GM19043 (cell line): ENCODE data around the gene BPIFB2.
"Not testable (repeated sequence)": the region's sequence is repeated elsewhere in the genome, so short reads cannot be mapped to it uniquely, and the experiment has no call there.

ENCODE experiments used
- ATAC-seq: cut with Tn5 transposase; IDR thresholded peaks from one replicate; pipeline ENCODE4 v1.9.1; 2021; ENCODE audit warnings: low read depth; ENCODE audit not compliant: unreplicated experiment

The BPIFB2 gene

DNA sequence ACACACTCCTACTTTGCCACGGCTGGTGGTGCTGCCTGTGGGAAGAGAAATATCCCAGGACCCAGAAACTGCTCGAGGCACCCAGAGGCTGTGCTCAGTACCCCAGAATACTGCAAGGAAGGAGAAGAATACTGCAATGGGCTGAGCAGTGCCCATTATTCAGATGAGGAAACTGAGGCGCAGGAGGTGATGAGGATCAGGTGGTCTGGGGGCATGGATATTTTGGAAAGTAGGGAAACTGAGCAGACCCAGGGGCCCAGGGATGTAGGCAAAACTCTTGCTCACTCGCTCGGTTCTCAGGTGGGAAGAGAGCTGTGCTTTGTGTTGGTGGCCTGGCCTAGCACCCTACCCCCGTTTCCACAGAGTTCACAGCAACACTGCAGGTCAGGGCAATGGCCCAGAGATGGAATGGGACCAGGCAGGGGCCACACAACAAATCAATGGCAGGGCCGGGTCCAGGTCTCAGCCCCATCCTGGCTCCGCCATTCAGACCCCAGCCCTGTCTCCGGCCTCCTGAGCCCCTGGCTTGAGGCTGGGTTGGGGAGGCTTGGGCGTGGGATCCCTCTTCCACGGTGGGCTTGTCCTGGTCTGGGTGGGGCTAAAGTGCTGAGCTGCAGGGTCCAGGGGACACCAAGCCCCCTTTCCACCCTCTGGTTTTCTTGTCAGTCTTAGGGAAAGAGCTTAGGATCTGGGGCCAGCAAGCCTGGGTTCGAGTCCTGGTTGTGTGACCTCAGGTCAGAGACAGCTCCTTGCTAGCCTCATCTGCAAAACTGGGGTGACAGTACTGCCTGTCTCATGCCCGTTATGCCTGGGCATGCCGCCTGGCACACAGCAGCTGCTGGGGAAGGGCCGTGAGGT is 37.2 kb upstream of the BPIFB2 start:
- no peak for ATAC-seq

DNA sequence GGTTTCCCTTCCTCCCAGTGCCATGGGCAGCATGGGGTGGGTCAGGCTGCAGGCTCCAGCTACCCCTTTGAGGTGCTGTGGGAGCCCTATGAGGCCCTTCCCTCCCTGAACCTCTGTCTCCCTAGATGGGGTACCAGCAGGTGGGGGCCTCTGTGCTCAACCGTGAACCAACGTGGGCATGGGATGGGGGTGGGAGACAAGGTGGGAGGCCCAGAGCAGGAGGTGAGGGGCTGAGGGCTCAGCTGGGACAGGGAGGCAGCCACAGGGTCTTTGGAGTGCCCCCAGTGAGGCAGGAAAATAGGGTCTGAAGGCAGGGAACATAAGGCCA is 36.6 kb upstream of the BPIFB2 start:
- no peak for ATAC-seq

DNA sequence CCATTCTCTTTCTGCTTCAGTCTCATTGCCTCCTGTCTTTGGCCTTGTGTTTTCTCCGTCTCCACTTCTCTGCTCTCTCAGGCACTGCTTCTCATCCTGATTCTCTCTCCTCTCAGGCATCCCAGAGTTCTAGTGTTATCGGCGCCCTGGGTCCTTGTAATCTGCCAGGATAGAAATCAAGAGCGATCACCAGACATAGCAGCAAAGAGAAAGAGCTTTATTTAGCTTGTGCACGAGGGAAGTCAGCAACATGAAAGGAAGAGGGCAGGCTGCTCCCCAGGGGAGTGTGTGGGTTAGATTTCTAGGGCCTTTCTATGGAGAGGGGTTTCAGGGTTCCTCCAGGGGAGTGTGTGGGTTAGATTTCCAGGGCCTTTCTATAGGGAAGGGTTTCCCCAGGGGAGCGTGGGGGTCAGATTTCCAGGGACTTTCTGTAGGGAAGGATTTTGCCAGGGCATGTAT is 35.8 kb upstream of the BPIFB2 start:
- peak; percentile 27 for ATAC-seq

DNA sequence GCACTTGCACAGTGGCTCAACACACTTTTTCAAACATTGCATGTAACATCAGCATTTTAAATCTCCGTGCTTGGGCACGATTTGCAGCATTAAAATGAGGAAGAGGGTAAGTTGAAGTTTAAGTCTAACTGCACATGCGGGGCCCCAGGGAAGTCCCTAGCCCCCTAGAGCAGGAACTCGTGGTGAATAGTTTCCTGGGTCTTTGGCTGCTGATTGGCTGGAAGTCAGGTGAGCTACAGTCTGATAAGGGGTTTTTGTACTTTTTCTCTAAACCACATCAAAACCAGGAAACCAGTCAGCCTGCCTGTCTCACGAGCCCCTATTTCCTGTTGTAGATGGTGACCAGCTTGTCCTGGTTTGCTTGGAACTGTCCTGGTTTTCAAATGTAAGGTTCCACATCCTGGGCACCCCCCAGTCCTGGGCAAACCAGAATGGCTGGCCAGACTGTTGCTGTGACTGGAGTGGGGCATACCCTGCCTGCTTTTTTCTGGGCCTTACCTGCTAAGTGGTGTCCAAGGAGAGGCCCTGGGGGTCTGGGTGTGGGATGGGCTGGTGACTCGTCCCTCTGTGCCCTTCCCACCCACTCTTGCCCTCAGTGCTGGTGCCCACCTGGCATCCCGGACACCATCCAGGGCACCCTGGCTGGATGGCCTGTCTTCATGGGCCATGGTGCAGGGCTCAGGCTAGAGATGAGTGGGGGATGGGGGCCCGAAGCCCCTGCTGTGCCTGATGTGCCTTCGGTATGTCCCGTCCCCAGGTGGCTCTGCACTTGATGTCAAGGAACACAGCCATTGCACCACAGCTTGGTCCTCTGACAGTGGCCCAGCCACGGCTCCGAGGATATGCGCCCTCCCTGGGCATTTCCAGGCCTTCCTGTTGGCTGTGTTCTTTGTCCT is 35.1 kb upstream of the BPIFB2 start:
- ATAC-seq: peak; percentile 86

DNA sequence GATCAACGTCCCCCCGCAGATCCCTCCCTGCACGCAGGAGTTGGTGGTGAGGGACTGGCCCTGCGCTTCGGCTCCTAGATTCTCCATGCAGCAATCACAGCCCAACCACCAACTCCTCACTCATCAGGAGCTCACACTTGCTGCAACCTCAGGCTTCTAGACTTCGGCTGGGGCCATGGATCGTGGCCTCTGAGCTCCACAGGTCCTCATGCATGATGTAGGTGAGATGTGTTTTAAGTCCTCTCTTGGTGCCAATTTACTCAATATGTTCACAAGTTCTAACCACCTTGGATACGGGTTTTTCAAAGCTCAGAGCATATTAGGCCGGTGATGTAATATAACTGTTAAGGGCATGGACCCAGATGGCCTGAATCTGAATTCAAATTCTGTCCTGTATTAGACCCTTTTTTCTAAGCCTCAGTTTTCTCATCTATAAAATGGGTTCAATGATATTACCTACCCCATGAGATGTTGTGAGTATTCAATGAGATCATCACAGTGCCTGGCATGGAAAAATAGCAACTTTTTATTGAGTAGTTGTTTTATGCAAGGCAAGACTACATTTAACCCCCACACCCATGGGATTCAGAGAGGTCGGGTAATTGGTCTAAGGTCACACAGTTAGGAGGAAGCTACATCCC is 34.3 kb upstream of the BPIFB2 start:
- ATAC-seq: no peak

DNA sequence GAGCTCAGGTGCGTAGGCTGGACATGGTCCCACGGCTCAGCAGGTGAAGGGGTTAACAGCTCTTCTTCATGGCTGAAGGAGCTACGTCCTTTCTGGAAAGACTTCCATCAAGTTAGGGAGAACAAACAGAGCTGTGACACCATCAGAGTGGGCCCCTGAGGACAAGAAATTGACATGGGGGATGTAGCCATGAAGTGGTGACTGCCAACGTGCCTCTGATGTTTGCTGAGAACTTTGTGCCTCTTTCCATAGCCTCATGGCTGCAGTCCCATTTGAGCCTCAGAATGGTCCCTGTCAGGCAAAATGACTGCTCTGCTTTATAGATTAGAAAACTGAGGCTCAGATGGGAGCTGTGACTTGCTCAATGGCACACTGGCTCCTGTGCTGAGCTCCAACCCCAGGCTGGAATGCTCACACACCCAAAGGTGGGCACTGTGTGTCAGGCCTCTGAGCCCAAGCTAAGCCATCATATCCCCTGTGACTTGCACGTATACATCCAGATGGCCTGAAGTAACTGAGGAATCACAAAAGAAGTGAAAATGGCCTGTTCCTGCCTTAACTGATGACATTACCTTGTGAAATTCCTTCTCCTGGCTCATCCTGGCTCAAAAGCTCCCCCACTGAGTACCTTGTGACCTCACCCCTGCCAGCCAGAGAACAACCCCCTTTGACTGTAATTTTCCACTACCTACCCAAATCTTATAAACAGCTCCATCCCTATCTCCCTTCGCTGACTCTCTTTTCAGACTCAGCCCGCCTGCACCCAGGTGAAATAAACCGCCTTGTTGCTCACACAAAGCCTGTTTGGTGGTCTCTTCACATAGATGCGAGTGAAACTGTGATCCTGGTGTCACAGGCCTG is 33.1 kb upstream of the BPIFB2 start:
- ATAC-seq: not testable (repeated sequence)

DNA sequence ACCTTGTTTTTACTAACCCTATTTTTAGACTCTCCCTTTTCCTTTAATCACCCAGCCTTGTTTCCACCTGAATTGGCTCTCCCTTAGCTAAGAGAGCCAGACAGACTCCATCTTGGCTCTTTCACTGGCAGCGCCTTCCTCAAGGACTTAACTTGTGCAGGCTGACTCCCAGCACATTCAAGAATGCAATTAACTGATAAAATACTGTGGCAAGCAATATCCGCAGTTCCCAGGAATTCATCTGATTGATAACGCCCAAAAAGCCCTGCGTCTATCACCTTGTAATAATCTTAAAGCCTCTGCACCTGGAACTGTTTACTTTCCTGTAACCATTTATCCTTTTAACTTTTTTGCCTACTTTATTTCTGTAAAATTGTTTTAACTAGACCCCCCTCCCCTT is 32.4 kb upstream of the BPIFB2 start:
- not testable (repeated sequence) for ATAC-seq

DNA sequence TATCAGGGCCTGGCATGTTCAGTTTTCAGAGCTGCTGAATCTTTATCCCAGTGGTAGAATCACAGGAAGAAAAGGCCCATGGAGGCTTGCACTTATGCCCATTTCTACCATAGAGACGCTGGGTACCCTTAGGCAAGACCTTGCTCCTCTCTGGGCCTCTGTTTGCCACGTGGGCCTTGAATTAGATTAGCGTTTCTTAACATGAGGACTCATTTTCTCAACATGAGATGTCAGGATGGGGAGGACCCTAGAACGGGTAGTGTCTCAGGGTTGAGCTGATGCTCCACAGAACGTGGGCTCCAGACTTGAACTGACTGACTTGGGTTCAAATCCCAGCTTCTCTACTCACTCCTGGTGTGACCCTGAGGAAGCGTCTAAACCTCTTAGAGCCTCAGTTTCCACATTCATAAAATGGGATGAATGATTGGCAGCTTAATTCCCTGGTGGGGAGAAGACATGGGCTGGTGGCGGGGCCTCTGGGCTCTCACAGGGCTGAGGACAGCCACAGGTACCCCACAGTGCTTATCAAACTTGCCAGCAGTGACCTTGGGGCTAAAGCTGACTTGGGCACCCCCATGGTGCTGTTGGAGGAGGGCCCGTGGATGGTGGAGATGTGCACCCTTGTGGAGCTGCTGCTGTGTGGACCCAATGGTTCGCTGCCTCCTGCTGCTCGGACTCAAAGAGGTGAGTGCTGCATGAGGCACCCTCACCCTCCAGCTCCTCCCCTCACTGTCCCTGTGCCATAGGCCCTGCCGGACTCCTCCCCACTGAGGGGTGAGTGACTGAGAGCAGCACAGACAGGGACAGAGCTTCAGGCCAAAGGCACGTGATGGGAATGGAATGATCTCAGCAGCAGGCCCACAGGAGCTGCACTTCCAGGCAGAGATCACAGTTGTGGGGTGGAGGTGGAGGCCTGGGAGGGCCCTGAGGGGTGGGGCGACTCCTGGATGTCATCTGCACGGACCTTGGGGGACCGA is 31.5 kb upstream of the BPIFB2 start:
- no peak for ATAC-seq

DNA sequence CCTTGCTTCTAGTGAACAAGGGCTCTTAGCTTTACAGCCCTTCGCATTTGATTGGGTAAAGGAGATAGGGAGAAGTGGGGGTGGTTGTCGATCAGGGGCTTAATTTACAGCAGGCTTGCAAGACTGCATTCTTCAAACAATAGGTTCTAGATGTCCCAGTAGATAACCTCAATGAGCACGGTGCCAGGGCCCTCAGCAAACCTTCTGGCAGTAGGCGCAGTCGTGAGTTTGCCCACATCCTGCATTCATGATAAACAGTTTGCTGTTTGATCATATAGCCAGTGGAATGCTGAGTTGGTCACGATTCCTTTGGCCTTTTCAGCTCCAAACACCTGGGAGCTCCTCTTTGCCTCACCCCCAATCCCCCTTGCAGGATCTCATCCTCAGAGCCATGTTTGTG is 30.8 kb upstream of the BPIFB2 start:
- no peak for ATAC-seq

DNA sequence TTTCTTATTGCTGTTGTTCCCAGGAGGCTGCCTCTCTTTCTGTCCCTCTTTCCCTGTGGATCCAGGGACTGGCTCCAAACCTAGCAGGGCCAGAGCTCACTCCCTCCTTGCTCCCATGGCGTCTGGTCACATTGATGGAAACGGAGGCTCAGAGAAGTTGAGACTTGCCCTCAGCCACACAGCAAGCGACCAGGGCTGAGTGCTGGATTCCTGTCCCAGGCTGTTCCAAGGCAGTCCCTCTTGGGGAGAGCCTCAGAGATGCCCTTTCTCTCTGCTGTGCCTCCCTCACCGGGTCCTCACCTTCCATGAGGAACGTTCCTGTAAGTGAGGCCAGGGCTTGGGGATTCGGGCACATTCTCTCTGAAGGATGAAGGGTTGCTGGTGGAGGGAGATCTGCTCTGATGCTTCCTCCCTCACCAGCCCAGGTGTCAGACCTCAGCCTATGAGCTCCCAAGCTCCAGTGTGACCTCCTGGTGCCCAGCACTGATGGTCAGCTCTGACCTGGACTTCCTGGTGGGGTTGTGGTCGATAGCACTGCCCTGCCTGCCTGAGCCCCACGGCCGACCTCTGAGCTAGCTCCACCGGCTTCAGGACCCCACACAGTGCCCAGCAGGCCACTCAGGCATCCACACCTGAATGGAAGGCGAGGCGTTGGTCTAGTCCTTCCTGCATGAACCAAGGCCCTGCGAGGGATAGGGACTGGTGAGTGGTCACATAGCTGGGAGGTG is 30.1 kb upstream of the BPIFB2 start:
- ATAC-seq: no peak

DNA sequence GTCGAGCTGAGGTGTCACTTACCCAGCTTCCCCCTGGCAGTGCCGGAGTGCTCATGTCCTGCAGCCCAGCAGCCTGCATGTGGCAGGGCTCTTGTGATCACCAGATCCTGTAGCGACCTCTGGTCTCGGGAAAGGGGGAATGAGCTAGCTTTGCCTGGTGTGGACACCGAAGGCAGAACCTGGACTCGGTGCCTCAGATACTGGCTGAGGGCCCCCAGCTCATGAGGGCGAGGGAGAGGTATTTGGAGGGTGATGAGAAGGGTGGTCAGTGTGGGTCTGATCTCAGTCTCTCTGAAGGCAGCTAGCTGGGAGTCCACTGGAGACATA is 29.5 kb upstream of the BPIFB2 start:
- no peak for ATAC-seq

DNA sequence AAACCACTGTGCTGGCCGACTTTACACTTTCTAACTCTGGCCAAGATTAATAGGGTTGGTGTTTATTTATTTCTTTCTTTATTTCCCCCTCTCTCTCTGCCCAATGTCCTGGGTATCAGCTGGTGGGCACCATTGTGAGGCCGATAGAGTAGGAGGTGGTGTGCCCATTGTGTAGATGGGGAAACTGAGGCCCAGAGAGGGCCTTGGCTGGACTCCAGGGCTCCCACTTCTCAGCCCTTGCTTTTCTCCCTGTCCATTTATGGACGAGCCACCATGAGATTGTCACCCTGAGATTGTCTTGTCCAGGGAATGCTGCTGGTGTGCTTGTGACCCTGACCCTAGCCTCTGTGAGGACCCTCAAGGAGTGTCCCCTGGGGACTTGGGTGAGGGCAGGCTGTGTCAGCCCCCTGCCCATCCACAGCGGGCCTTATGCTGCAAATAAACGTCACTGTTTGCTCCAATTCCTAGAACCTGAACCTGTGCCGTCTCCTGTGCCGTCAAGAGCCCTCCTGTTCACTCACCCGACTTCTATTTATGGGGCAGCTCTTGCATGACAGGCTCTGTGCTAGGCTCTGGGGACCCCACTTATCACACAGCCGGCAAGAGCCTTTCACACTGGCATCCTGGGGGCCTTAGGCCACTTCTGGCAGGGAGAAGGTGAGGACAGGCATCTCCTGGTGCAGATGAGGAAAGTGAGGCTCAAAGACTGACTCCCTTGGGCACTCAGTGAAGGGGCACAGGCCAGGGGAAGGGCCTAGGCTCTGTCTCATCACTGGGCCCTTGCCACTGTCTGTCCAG is 28.1 kb upstream of the BPIFB2 start:
- no peak for ATAC-seq

DNA sequence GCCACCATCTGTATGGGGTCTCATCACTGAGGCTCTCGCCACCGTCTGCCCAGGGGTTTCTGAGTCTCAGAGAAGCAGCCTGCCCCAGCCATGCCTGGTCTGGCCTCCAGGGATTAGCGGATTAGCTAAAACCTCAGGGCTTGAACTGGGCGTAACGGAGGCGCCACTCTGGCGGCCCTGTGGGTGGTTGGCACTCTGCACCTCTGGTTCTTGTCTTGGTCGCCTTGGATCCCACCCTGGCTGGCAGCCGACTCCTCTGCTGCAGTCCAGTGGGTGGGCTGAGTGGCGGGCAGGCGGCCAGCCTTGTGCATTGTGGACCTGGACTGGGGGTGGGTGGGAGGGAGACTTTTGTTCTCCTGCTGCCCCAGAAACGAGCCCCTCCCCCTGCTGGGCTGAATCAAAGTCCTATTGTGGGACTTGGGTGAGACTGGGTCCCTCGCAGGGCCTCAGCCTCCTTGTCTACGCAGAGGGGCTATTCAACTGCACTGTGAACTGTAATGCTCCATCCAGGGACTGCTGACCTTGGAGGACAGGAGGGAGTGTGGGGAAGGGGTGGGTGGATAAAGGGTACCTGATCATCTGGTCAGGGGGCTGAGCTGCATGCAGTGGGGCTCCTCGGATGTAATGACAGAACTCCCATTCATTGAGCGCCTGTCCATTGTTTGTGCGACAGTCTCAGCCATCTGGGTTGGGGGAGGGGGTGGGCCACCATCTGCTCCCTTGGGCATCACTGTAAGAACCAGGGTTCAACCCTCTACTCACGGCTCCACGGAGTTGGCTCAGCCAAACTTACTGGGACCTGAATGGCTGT is 27.2 kb upstream of the BPIFB2 start:
- ATAC-seq: no peak

DNA sequence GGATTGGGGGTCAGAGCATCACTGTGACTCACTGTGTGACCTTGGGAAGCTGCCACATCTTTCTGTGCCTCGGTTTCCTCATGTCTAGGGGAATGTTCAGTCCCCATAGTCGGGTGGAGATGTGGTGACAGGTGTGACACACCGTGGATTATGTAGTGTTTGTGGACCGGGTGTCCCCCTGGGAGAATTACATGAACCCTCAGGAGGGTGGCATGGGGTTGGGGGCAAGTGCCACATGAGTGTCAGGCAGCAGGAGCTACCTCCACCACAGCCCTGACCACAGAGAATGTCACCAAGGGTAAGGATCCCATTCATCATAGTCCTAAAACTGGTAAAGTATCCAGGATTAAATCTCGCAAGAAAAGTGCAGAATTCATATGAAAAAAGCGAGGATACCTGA is 26.5 kb upstream of the BPIFB2 start:
- ATAC-seq: no peak

DNA sequence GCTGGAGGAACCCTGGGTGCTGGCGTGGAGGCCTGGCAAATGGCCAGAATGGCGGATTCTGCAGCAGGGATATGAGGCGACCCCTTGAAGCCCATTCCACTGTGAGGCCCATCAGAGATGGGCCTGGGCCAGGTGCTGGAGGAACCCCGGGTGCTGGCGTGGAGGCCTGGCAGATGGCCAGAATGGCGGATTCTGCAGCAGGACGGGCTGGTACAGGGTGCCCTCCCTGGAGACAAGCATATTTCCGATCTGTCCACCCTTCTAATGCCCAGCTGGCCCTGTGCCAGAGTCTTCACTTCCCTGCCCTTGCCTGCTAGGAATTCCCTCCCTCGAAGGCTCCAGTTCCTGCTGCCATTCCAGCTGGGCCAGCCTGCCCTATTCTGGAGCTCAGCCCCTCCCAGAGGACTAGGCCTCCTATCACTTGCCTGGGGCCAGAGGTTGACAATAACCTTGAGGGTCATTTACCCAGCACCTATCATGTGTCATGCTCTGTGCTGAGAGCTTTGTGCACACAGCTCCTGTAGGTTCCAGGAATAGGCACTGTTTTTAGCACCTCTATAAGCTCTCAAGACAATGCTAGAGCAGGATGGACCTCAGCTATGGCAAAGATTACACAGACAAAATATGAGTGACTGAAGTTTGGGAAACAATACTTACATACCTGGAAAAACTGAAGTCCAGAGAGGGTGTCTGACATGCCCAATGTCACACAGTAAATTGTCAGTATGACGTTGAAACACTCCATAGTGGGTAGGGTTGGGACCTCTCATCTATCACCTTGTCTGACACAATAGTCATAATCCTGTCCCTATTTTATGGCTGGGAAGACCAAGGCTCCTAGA is 24.7 kb upstream of the BPIFB2 start:
- ATAC-seq: no peak

DNA sequence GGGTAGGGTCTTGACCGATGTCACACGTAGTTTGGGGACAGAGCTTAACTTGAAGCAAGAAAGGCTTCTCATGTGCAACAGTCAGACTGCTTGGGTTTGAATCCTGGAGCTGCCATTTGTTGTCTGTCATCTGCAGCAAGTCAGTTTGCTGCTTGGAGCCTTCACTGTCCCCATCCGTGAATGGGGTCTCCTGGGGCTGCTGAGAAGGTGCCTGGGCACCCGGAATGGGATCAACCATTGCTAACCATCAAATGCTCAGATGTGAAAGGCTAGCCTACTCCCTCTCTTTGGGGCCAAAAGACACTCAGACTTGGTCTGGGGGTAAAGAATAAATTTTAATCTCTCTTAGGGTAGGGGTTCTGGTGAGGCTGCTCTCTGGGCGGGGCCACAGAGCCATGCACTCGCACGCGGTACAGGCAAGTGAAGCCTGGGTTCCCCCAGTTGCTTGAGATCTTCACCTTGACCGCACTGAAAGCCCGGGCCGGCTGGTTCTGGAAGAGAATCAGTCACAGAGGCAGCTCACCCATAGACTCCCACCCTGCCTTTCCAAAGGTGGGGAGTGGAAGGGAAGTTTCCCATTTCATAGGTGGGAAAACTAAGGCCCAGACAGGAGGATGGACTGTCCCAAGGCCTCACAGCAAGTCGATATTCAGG is 23.9 kb upstream of the BPIFB2 start:
- ATAC-seq: no peak
